CD4-positive, alpha-beta T cell treated with Interferon alpha-2 for 1 hour (primary cell): ENCODE results near the gene GRK2.
A peak's percentile ranks its signal among the peaks of the same experiment; 100 is the strongest.

Experiments used
- DNase-seq, 2 donors: peaks; one replicate each; pipeline ENCODE4 v3.0.0-alpha.2; 2020 to 2022

Gene GRK2

GRCh38 chr11:67301313-67301921 is 35.1 kb downstream of the GRK2 start:
- no peak for DNase-seq

DNA sequence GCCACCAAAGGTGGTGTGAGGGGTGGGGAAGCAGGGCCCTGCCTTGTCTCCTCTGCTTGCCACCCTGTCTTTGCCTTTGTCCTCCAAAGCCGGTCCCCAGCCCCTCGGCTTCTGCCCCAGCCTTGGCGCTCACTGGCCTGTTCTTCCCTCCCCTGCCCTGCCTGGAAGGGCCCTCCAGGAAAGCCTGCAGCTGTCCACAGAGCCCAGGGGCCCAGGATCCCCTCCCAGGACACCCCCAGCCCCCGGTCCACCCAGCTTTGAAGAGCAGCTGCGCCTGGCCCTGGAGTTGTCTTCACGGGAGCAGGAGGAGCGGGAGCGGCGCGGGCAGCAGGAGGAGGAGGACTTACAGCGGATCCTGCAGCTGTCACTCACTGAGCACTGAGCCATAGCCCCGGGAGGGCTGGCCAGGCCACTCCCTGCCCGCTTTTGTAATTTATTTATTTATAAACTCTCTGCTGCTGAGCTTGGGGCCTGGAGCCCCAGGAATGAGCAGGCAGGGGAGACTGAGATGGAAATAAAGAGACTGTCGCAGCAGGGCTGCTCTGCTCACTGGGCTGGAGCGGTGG is 35.8 kb downstream of the GRK2 start:
- no peak for DNase-seq

DNA sequence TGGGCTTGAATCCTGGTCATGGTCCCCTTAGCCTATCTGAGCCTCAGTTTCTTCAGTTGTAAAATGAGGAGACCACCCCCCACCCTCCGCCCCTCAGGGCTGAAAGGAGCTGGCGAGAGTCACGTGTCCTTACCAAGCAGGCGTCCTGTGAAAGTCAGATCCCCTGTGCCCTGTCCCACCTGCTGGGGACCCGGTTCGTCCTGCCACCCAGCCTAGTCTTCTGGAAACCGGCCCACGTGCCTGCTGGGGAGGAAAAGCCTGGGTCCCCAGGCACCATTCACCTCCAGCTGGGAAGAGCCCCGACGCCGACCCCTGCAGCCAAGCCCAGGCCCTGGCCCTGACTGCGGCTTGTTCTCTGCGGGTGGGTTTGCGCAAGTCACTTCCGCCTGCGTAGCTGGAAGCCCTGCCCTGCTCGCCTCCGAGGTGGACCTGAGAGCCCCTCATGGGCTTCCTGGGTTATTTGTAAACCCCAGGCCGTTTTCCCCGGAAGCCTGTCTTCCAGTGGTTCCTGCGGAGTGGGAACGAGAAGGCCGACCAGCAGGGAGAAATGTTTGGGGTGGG is 36.4 kb downstream of the GRK2 start:
- DNase-seq = no peak

DNA sequence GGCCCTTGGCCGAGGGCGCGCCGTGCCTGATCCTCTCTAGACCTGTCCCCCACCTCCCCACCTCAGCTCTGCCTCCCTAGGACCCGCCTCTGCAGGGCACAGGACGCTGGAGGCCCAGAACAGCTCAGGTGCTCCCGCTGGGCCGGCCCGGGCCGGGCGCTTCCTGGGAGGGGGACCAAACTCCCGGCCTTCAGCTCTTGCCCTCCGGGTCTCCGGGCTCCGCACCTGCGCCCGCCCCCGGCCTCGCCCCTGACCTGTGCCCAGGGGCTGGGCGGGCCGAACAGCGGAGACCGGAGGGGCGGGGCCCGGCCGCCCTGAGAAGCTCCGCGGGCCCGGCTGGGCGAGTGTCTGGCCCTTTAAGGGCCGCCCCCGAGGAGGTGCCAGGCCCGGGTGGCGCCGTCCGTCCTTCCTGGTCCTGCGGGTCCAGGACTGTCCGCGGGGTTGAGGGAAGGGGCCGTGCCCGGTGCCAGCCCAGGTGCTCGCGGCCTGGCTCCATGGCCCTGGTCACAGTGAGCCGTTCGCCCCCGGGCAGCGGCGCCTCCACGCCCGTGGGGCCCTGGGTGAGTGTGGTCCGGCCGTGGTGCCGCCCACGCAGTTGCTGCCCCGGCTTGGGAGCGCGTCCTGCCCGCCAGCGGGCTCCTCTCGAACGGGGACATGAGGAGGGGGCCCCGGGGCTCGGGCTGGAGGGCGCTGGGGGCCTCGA is 37.0 kb downstream of the GRK2 start, which contains the start of gene SSH3:
Gene SSH3 (plus strand): TSS at position 399 of the 703 bp plus-strand sequence. CDS start 96 bp downstream, at position 495.
- peak in 1 of 2 donors; percentile 53 for DNase-seq

GRCh38 chr11:67303835-67304411 is 37.6 kb downstream of the GRK2 start:
- peak in 1 of 2 donors; percentile 34 for DNase-seq

GRCh38 chr11:67304511-67305113 is 38.3 kb downstream of the GRK2 start:
- no peak for DNase-seq

DNA sequence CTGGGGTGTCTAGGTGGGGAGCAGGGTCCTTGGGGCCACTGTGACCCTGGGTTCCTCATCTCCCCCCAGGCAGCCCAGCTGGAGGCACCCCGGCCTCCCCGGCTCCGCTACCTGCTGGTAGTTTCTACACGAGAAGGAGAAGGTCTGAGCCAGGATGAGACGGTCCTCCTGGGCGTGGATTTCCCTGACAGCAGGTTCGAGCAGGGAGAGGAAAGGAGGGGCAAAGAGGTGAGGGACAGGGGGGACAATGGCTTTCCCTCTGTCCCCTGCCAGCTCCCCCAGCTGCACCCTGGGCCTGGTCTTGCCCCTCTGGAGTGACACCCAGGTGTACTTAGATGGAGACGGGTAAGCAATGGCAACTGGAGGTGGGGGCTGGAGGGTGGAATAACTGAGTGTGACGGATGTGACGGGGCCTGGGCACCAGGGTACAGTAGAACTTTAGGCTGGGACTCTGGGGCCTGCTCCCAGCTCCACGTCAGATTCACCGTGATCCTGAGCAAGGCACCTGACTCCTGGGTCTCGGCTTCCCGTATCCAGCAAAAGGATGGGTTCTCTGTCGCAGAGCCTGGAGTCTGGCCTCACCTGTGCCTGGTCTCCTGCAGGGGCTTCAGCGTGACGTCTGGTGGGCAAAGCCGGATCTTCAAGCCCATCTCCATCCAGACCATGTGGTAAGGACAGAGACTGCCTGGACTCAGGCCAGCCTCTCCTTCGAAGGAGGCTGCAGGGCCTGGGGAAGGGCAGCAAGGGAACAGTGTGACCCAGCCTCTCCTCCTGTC is 40.7 kb downstream of the GRK2 start:
- DNase-seq = no peak

GRCh38 chr11:67307545-67308001 is 41.3 kb downstream of the GRK2 start:
- DNase-seq = no peak

GRCh38 chr11:67308031-67308866 is 42.0 kb downstream of the GRK2 start:
- DNase-seq = no peak

- DNase-seq = no peak
These were observed 42.9 kb downstream of the GRK2 start for GRCh38 chr11:67309166-67309565.

GRCh38 chr11:67309661-67310061 is 43.4 kb downstream of the GRK2 start:
- no peak for DNase-seq

DNA sequence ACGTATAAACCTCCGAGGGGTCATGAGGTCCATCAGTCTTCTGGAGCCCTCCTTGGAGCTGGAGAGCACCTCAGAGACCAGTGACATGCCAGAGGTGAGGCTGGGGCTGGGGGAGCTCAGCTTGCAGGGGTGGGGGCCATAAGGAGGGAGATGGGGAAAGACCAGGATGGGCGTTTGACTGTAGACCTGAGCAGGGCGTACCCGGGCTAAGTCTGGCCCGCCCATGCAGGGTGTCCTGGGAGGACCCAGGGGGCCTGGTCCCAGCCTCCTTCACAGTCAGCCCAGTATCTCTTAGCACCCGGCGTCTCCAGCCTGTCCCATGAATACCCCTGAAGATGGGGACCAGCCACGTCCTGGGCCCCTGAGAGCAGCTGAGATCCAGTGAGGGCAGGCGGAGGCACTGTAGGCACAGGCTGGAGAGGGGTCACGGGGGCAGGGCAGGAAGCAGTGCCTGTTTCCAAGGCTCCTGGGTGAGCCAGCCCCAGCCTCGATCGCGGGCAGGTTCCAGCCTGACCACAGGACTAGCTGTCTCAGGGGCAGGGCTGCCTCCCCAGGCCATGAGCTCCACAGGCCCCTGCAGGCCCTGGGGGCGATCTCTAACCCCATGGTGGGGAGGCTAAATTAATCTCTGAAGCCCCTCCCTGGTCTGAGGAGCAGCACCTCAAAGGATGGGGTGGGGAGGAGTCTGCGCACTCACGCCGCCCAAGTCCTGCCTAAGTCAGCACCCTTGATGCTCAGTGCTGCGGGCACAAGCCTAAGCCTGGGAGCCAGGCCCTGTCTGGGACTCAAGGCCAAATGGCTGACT is 44.2 kb downstream of the GRK2 start:
- no peak for DNase-seq

DNA sequence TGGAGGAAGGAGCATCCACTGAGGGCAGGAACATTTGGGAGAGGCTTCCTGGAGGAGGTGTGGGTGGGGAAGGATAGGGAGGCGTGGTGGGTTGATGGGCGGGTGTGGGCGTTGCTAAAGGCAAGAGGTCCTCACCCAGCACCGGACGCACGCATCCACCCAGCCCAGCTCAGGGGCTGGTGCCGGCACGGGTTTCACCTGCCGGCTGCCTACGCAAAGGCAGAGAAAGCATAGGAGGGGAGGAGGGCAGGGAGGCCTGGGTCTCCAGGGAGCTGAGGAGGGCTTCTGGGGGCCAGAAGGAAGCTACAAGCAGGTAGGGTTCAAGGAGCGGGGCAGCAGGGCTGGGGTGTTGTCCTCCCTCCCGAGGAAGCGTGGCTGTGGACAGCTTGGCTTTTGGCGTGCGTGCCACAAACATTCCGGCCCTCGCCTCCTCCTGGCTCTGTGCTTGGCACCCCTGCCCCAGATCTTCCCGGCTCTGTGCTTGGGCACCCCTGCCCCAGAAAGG is 44.8 kb downstream of the GRK2 start:
- no peak for DNase-seq

DNA sequence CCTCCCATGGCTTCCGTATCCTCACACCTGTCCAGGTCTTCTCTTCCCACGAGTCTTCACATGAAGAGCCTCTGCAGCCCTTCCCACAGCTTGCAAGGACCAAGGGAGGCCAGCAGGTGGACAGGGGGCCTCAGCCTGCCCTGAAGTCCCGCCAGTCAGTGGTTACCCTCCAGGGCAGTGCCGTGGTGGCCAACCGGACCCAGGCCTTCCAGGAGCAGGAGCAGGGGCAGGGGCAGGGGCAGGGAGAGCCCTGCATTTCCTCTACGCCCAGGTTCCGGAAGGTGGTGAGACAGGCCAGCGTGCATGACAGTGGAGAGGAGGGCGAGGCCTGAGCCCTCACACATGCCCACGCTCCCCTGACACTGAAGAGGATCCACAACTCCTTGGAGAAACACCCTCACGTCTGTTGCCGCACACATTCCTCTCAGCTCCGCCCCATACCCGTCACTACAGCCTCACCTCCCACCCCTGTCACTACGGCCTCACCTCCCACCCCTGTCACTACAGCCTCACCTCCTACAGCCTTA is 45.3 kb downstream of the GRK2 start:
- DNase-seq = peak in 1 of 2 donors; percentile 39

DNA sequence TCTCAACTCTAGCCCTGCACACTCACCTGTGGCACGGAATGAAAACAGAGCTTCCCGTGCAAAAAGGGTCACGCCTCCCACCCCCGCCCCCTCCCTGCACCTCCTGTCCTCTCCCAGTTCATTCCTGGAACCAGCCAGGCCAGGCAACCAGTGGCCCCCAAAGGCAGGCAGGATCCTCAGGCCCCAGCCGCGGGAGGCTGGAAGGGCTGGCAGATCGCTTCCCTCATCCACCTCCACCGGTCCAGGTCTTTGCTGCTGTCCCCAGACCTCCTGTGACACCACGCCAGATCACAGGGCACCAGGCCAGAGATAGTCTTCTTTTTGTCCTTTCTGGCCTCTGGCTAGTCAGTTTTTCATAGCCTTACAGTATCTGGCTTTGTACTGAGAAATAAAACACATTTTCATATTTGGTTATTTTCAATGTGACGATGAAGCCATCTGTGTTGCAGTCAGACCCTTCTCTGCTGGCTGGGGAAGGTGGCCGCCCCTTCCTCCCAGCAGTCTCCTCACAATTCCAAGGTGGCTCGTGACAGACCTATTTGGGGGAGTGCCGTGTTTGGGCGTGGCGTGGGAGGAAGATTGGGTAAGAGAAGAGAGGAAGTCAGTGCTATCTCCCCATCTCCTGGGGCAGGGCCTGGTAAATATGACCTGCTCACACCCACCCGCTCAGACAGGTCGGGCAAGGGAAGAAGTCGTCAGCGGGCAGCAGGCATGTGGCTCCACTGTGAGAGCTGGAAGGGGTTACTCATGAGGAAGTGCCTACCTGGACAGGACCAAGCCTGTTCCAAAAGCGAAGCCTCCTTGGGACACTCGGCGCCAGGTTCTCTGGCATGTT is 46.1 kb downstream of the GRK2 start:
- DNase-seq = peak; percentile 33 to 61

DNA sequence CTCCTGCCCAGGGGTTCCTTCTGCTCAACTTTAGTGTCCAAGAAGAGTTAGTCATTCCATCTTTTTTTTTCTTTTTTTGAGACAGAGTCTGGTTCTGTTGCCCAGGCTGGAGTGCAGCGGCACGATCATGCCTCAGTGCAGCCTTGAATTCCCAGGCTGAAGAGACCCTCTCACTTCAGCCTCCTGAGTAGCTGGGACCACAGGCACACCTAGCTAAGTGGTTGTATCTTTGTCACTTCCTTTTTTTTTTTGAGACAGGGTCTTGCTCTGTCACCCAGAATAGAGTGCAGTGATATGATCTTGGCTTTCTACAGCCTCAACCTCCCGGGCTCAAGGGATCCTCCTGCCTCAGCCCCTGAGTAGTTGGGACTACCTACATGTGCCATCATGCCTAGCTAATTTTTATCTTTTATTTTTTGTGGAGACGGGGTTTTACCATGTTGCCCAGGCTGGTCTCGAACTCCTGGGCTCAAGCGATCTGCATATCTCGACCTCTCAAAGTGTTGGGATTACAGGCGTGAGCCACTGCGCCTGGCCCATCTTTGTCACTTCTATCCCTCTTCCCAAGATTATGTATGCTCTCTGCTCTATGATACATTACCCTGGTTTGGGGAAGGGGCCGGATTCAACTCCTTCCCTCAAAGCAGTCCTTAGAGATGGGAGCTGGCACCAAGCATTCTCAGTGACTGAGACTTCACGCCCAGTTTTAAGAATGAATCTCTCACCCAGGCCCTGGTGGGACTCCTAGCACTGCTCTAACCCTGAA is 47.0 kb downstream of the GRK2 start:
- DNase-seq = no peak

GRCh38 chr11:67314218-67314617 is 47.9 kb downstream of the GRK2 start:
- DNase-seq = no peak

GRCh38 chr11:67315325-67315909 is 49.1 kb downstream of the GRK2 start:
- no peak for DNase-seq
